Measurements from ENCODE around the gene THSD7A. TPM values are rescaled to one million over a fixed set of nuclear protein-coding genes. Genes with fewer than 3 reads are reported as not detected.

Gene THSD7A
- polyA plus RNA-seq, 1 donor (not counting 4 experiments of a cell fraction or from before 2014, with no cell fraction given), result not detected

DNA sequence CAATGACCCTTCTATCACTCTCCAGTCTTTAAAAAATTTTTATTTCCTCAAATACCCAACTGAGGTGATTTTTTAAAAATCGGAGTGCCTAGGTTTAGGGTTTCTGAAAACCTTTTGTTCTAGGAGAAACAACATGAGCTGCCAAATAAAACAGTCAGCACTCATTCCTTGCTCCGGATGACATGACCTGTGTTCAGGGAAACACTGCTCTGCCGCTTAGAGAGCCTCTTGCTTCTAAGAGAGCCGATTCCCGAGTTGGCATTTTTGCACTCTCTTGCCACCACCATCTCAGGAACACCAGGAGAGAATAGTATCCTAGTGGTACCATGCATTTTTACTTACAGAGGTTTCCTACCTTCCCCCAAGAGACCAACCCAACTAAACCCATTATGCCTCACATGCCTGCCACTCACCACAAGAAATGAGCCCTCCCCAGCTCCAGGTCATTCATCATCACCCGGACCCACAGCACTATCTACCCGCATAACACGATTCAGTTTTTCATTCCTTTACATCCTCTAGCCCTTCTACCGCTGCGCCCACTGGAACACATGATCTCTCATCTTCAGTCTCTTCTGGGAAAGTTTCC is 365.4 kb downstream of the THSD7A start:
- Histone ChIP-seq H3K9me3 (ENCODE audit: control insufficient read depth, low read depth, low read length) (no peaks in the 10 kb centered on the region), H3K4me1 (ENCODE audit: control insufficient read depth, extremely low read depth, insufficient read depth, low read length) (no peaks in the 10 kb centered on the region), H3K4me3 (ENCODE audit: control insufficient read depth in 2 of 3, extremely low read depth in 1 of 3, insufficient read depth in 2 of 3, low read depth in 1 of 3, low read length in 3 of 3) (no peak overlapping the region), H4K20me1 (ENCODE audit: control insufficient read depth, extremely low read depth, insufficient read depth, low read length) (no peaks in the 10 kb centered on the region), H2AFZ (ENCODE audit: control insufficient read depth, low read length) (no peak overlapping the region), H3K36me3 (ENCODE audit: control insufficient read depth in 2 of 2, extremely low read depth in 1 of 2, insufficient read depth in 2 of 2, low read length in 2 of 2) (no peaks in the 10 kb centered on the region), H3K9me1 (ENCODE audit: control insufficient read depth, extremely low read depth, insufficient read depth, low read length) (no peaks in the 10 kb centered on the region), H3K4me2 (ENCODE audit: control insufficient read depth, extremely low read depth, insufficient read depth, low read depth, low read length) (no peak overlapping the region), H3K9ac (ENCODE audit: control insufficient read depth, extremely low read depth, insufficient read depth, low read length) (no peak overlapping the region), H3K27me3 (ENCODE audit: control insufficient read depth, extremely low read depth, insufficient read depth, low read length) (no peaks in the 10 kb centered on the region), H3K79me2 (ENCODE audit: control insufficient read depth, insufficient read depth, low read length) (no peaks in the 10 kb centered on the region), H3K27ac (ENCODE audit: control insufficient read depth, insufficient read depth, low read length) (no peak overlapping the region)
- dilution Hi-C loops (cut with MboI; ENCODE audit: extremely low pct_ligation_motif_present, low sequenced_read_pairs), result no loop called here
- TF ChIP-seq CTCF (optimal IDR thresholded peaks at IDR 0.05 in 1 of 3, IDR thresholded peaks at IDR 0.05 in 1 of 3, conservative IDR thresholded peaks at IDR 0.05 in 1 of 3; ENCODE audit: extremely low read depth in 1 of 3, insufficient read depth in 2 of 3, low read length in 3 of 3) (no peak), EZH2 (IDR thresholded peaks at IDR 0.05; ENCODE audit: low read length) (no peak)
- FAIRE-seq, result no peak
- DNase-seq (ENCODE audit: low read depth, low spot score), result no peak

- H3K36me3 ChIP-seq (ENCODE audit: control insufficient read depth in 2 of 2, extremely low read depth in 1 of 2, insufficient read depth in 2 of 2, low read length in 2 of 2), result no peaks in the 10 kb centered on the region
- H3K27me3 ChIP-seq (ENCODE audit: control insufficient read depth, extremely low read depth, insufficient read depth, low read length), result no peaks in the 10 kb centered on the region
- no peak overlapping the region for H3K27ac ChIP-seq (ENCODE audit: control insufficient read depth, insufficient read depth, low read length)
- H3K4me1 ChIP-seq (ENCODE audit: control insufficient read depth, extremely low read depth, insufficient read depth, low read length), result no peaks in the 10 kb centered on the region
- no peaks in the 10 kb centered on the region for H3K79me2 ChIP-seq (ENCODE audit: control insufficient read depth, insufficient read depth, low read length)
- H3K4me3 ChIP-seq (ENCODE audit: control insufficient read depth in 2 of 3, extremely low read depth in 1 of 3, insufficient read depth in 2 of 3, low read depth in 1 of 3, low read length in 3 of 3), result no peak overlapping the region
- H2AFZ ChIP-seq (ENCODE audit: control insufficient read depth, low read length), result no peak overlapping the region
- no peak for TF ChIP-seq CTCF (optimal IDR thresholded peaks at IDR 0.05 in 1 of 3, IDR thresholded peaks at IDR 0.05 in 1 of 3, conservative IDR thresholded peaks at IDR 0.05 in 1 of 3; ENCODE audit: extremely low read depth in 1 of 3, insufficient read depth in 2 of 3, low read length in 3 of 3)
- TF ChIP-seq EZH2 (IDR thresholded peaks at IDR 0.05; ENCODE audit: low read length), result no peak
- FAIRE-seq (no peak), DNase-seq (ENCODE audit: low read depth, low spot score) (no peak)
- H3K9me1 ChIP-seq (ENCODE audit: control insufficient read depth, extremely low read depth, insufficient read depth, low read length), result no peaks in the 10 kb centered on the region
- dilution Hi-C loops (cut with MboI; ENCODE audit: extremely low pct_ligation_motif_present, low sequenced_read_pairs), result no loop called here
- H4K20me1 ChIP-seq (ENCODE audit: control insufficient read depth, extremely low read depth, insufficient read depth, low read length), result no peaks in the 10 kb centered on the region
- H3K9me3 ChIP-seq (ENCODE audit: control insufficient read depth, low read depth, low read length), result no peaks in the 10 kb centered on the region
- no peak overlapping the region for H3K4me2 ChIP-seq (ENCODE audit: control insufficient read depth, extremely low read depth, insufficient read depth, low read depth, low read length)
- H3K9ac ChIP-seq (ENCODE audit: control insufficient read depth, extremely low read depth, insufficient read depth, low read length), result no peak overlapping the region
These were observed 367.4 kb downstream of the THSD7A start for GRCh38 chr7:11464624-11465023.

Measured in keratinocyte (primary cell).